SH-SY5Y (cell line): Measurements from ENCODE around the gene FGD4.

Experiments used
- GATA2 ChIP-seq: IDR thresholded peaks from 2 replicates; pipeline ENCODE4 v1.6.1; 2011; ENCODE audit warnings: mild to moderate bottlenecking, low read depth, low read length
- GATA3 ChIP-seq: IDR thresholded peaks from 2 replicates; pipeline ENCODE4 v1.6.1; 2011; ENCODE audit warnings: low read depth, mild to moderate bottlenecking, low read length, moderate library complexity

- TF ChIP-seq GATA2 (no peak), GATA3 (no peak)
These were observed 4.3 kb upstream of the FGD4 start for GRCh38 chr12:32395026-32395425.
